ENCODE results near the gene NACA.
A peak's percentile ranks its signal among the peaks of the same experiment; 100 is the strongest.

Gene NACA

GRCh38 chr12:56724972-56725722, at the start of gene NACA:
Gene NACA (minus strand): TSS chr12:56725299. CDS start chr12:56724521, 778 bp downstream.
- Histone ChIP-seq H3K27ac (ENCODE audit: low read depth, low read length) (peak within 1 kb of the TSS; percentile 97), H3K27me3 (ENCODE audit: control insufficient read depth, insufficient read depth, low read length) (no peaks in the 10 kb centered on the region), H3K4me3 (ENCODE audit: low read depth, low read length) (peak within 1 kb of the TSS; percentile 92), H3K36me3 (ENCODE audit: control insufficient read depth, insufficient read depth, low read length) (peaks cover 69% of the 10 kb centered on the region), H3K4me1 (ENCODE audit: control insufficient read depth, insufficient read depth, low read length) (peaks cover 31% of the 10 kb centered on the region), H3K9ac (ENCODE audit: low read length) (peak within 1 kb of the TSS; percentile 99), H3K9me3 (ENCODE audit: control insufficient read depth, insufficient read depth, low read depth, low read length) (no peaks in the 10 kb centered on the region)

- Histone ChIP-seq H3K9me3 (ENCODE audit: control insufficient read depth, insufficient read depth, low read depth, low read length) (peaks cover 13% of the 10 kb centered on the region), H3K4me3 (ENCODE audit: low read depth, low read length) (no peak overlapping the region), H3K27ac (ENCODE audit: low read depth, low read length) (no peak overlapping the region), H3K4me1 (ENCODE audit: control insufficient read depth, insufficient read depth, low read length) (peaks cover 9% of the 10 kb centered on the region), H3K36me3 (ENCODE audit: control insufficient read depth, insufficient read depth, low read length) (no peaks in the 10 kb centered on the region), H3K9ac (ENCODE audit: low read length) (no peak overlapping the region), H3K27me3 (ENCODE audit: control insufficient read depth, insufficient read depth, low read length) (no peaks in the 10 kb centered on the region)
These were observed 48.0 kb upstream of the NACA start for GRCh38 chr12:56773113-56773512.

- Histone ChIP-seq H3K27ac (ENCODE audit: low read depth, low read length) (no peak overlapping the region), H3K4me3 (ENCODE audit: low read depth, low read length) (no peak overlapping the region), H3K4me1 (ENCODE audit: control insufficient read depth, insufficient read depth, low read length) (peaks cover 9% of the 10 kb centered on the region), H3K36me3 (ENCODE audit: control insufficient read depth, insufficient read depth, low read length) (no peaks in the 10 kb centered on the region), H3K9me3 (ENCODE audit: control insufficient read depth, insufficient read depth, low read depth, low read length) (peaks cover 13% of the 10 kb centered on the region), H3K9ac (ENCODE audit: low read length) (no peak overlapping the region), H3K27me3 (ENCODE audit: control insufficient read depth, insufficient read depth, low read length) (no peaks in the 10 kb centered on the region)
These were observed 47.5 kb upstream of the NACA start for GRCh38 chr12:56772625-56773024.

GRCh38 chr12:56769868-56770267, 44.8 kb upstream of the NACA start:
- no peak overlapping the region for H3K9ac ChIP-seq (ENCODE audit: low read length)
- H3K36me3 ChIP-seq (ENCODE audit: control insufficient read depth, insufficient read depth, low read length), result no peaks in the 10 kb centered on the region
- no peak overlapping the region for H3K4me3 ChIP-seq (ENCODE audit: low read depth, low read length)
- no peak overlapping the region for H3K27ac ChIP-seq (ENCODE audit: low read depth, low read length)
- H3K4me1 ChIP-seq (ENCODE audit: control insufficient read depth, insufficient read depth, low read length), result peaks cover 22% of the 10 kb centered on the region
- H3K27me3 ChIP-seq (ENCODE audit: control insufficient read depth, insufficient read depth, low read length), result no peaks in the 10 kb centered on the region
- H3K9me3 ChIP-seq (ENCODE audit: control insufficient read depth, insufficient read depth, low read depth, low read length), result peaks cover 4% of the 10 kb centered on the region

- Histone ChIP-seq H3K9ac (ENCODE audit: low read length) (no peak overlapping the region), H3K9me3 (ENCODE audit: control insufficient read depth, insufficient read depth, low read depth, low read length) (no peaks in the 10 kb centered on the region), H3K27me3 (ENCODE audit: control insufficient read depth, insufficient read depth, low read length) (no peaks in the 10 kb centered on the region), H3K27ac (ENCODE audit: low read depth, low read length) (no peak overlapping the region), H3K4me1 (ENCODE audit: control insufficient read depth, insufficient read depth, low read length) (peaks cover 22% of the 10 kb centered on the region), H3K4me3 (ENCODE audit: low read depth, low read length) (no peak overlapping the region), H3K36me3 (ENCODE audit: control insufficient read depth, insufficient read depth, low read length) (no peaks in the 10 kb centered on the region)
These were observed 43.3 kb upstream of the NACA start for GRCh38 chr12:56768424-56768823.

- Histone ChIP-seq H3K27ac (ENCODE audit: low read depth, low read length) (no peak overlapping the region), H3K4me3 (ENCODE audit: low read depth, low read length) (no peak overlapping the region)
These were observed 41.4 kb upstream of the NACA start for GRCh38 chr12:56766535-56766934.

GRCh38 chr12:56763753-56764657, 38.9 kb upstream of the NACA start:
- H3K4me1 ChIP-seq (ENCODE audit: control insufficient read depth, insufficient read depth, low read length), result peaks cover 12% of the 10 kb centered on the region; the same call in 1 of the 2 replicates
- H3K27me3 ChIP-seq (ENCODE audit: control insufficient read depth, insufficient read depth, low read length), result no peaks in the 10 kb centered on the region
- no peak overlapping the region for H3K9ac ChIP-seq (ENCODE audit: low read length)

More at GRCh38 chr12:56766535-56766934, 41.4 kb upstream of the NACA start:
- Histone ChIP-seq H3K9ac (ENCODE audit: low read length) (peak overlapping the region; percentile 32), H3K27me3 (ENCODE audit: control insufficient read depth, insufficient read depth, low read length) (no peaks in the 10 kb centered on the region), H3K9me3 (ENCODE audit: control insufficient read depth, insufficient read depth, low read depth, low read length) (no peaks in the 10 kb centered on the region), H3K4me1 (ENCODE audit: control insufficient read depth, insufficient read depth, low read length) (peaks cover 22% of the 10 kb centered on the region), H3K36me3 (ENCODE audit: control insufficient read depth, insufficient read depth, low read length) (no peaks in the 10 kb centered on the region)

GRCh38 chr12:56761812-56762211, 36.7 kb upstream of the NACA start:
- Histone ChIP-seq H3K4me1 (ENCODE audit: control insufficient read depth, insufficient read depth, low read length) (peaks cover 12% of the 10 kb centered on the region; the same call in 1 of the 2 replicates), H3K27ac (ENCODE audit: low read depth, low read length) (no peak overlapping the region), H3K36me3 (ENCODE audit: control insufficient read depth, insufficient read depth, low read length) (no peaks in the 10 kb centered on the region), H3K27me3 (ENCODE audit: control insufficient read depth, insufficient read depth, low read length) (no peaks in the 10 kb centered on the region), H3K4me3 (ENCODE audit: low read depth, low read length) (no peak overlapping the region), H3K9ac (ENCODE audit: low read length) (no peak overlapping the region), H3K9me3 (ENCODE audit: control insufficient read depth, insufficient read depth, low read depth, low read length) (peaks cover 13% of the 10 kb centered on the region)

More at GRCh38 chr12:56763753-56764657, 38.9 kb upstream of the NACA start:
- Histone ChIP-seq H3K9me3 (ENCODE audit: control insufficient read depth, insufficient read depth, low read depth, low read length) (peaks cover 6% of the 10 kb centered on the region; the same call in 1 of the 2 replicates), H3K36me3 (ENCODE audit: control insufficient read depth, insufficient read depth, low read length) (no peaks in the 10 kb centered on the region), H3K4me3 (ENCODE audit: low read depth, low read length) (no peak overlapping the region), H3K27ac (ENCODE audit: low read depth, low read length) (no peak overlapping the region)

- H3K9ac ChIP-seq (ENCODE audit: low read length), result no peak overlapping the region
- no peak overlapping the region for H3K4me3 ChIP-seq (ENCODE audit: low read depth, low read length)
- no peak overlapping the region for H3K27ac ChIP-seq (ENCODE audit: low read depth, low read length)
- H3K36me3 ChIP-seq (ENCODE audit: control insufficient read depth, insufficient read depth, low read length), result no peaks in the 10 kb centered on the region
- no peaks in the 10 kb centered on the region for H3K27me3 ChIP-seq (ENCODE audit: control insufficient read depth, insufficient read depth, low read length)
- peaks cover 1% of the 10 kb centered on the region; the same call in 1 of the 2 replicates for H3K4me1 ChIP-seq (ENCODE audit: control insufficient read depth, insufficient read depth, low read length)
- H3K9me3 ChIP-seq (ENCODE audit: control insufficient read depth, insufficient read depth, low read depth, low read length), result peaks cover 13% of the 10 kb centered on the region
These were observed 35.4 kb upstream of the NACA start for GRCh38 chr12:56760460-56760859.

GRCh38 chr12:56759263-56759908, 34.3 kb upstream of the NACA start:
- Histone ChIP-seq H3K4me3 (ENCODE audit: low read depth, low read length) (no peak overlapping the region), H3K36me3 (ENCODE audit: control insufficient read depth, insufficient read depth, low read length) (no peaks in the 10 kb centered on the region), H3K27ac (ENCODE audit: low read depth, low read length) (no peak overlapping the region), H3K9me3 (ENCODE audit: control insufficient read depth, insufficient read depth, low read depth, low read length) (peaks cover 13% of the 10 kb centered on the region), H3K9ac (ENCODE audit: low read length) (no peak overlapping the region), H3K27me3 (ENCODE audit: control insufficient read depth, insufficient read depth, low read length) (no peaks in the 10 kb centered on the region), H3K4me1 (ENCODE audit: control insufficient read depth, insufficient read depth, low read length) (no peaks in the 10 kb centered on the region)

Measured in HUES6 (cell line).